HG03060 (cell line): ENCODE measurements around the gene SST.
"Not testable (repeated sequence)": the region's sequence is repeated elsewhere in the genome, so short reads cannot be mapped to it uniquely, and the experiment has no call there.

Source experiments
- ATAC-seq: cut with Tn5 transposase; IDR thresholded peaks from one replicate; pipeline ENCODE4 v1.9.1; 2021; ENCODE audit warnings: low read depth, moderate number of reproducible peaks; ENCODE audit not compliant: unreplicated experiment

The SST gene

GRCh38 chr3:187684880-187685279 is 14.7 kb upstream of the SST start:
- ATAC-seq: no peak

- ATAC-seq: no peak
These were observed 14.2 kb upstream of the SST start for GRCh38 chr3:187684444-187684843.

GRCh38 chr3:187681756-187682155 is 11.6 kb upstream of the SST start:
- ATAC-seq: not testable (repeated sequence)

- ATAC-seq: no peak
These were observed 9.6 kb upstream of the SST start for GRCh38 chr3:187679638-187680396.

- no peak for ATAC-seq
These were observed 8.6 kb upstream of the SST start for GRCh38 chr3:187678726-187679268.

GRCh38 chr3:187677604-187678003 is 7.4 kb upstream of the SST start:
- ATAC-seq: no peak

GRCh38 chr3:187673012-187673411 is 2.8 kb upstream of the SST start:
- ATAC-seq: no peak

- ATAC-seq: no peak
These were observed 2.7 kb downstream of the SST start for GRCh38 chr3:187667526-187667925.

GRCh38 chr3:187665764-187666402 is 4.3 kb downstream of the SST start:
- no peak for ATAC-seq

GRCh38 chr3:187665010-187665409 is 5.2 kb downstream of the SST start:
- ATAC-seq: no peak

- ATAC-seq: no peak
These were observed 7.3 kb downstream of the SST start for GRCh38 chr3:187662848-187663409.

- ATAC-seq: no peak
These were observed 8.9 kb downstream of the SST start for GRCh38 chr3:187661267-187661666.

GRCh38 chr3:187651282-187651681 is 18.9 kb downstream of the SST start:
- ATAC-seq: no peak

GRCh38 chr3:187648177-187648576 is 22.0 kb downstream of the SST start:
- ATAC-seq: peak; percentile 89

- ATAC-seq: no peak
These were observed 23.1 kb downstream of the SST start for GRCh38 chr3:187646906-187647660.

GRCh38 chr3:187645379-187645778 is 24.8 kb downstream of the SST start:
- not testable (repeated sequence) for ATAC-seq

GRCh38 chr3:187642861-187643260 is 27.3 kb downstream of the SST start:
- ATAC-seq: no peak

- no peak for ATAC-seq
These were observed 28.7 kb downstream of the SST start for GRCh38 chr3:187641320-187642016.

GRCh38 chr3:187640569-187641059 is 29.6 kb downstream of the SST start:
- no peak for ATAC-seq

- ATAC-seq: no peak
These were observed 30.1 kb downstream of the SST start for GRCh38 chr3:187639927-187640568.
